ENCODE results near the gene LOC101059915.

LOC101059915 gene

DNA sequence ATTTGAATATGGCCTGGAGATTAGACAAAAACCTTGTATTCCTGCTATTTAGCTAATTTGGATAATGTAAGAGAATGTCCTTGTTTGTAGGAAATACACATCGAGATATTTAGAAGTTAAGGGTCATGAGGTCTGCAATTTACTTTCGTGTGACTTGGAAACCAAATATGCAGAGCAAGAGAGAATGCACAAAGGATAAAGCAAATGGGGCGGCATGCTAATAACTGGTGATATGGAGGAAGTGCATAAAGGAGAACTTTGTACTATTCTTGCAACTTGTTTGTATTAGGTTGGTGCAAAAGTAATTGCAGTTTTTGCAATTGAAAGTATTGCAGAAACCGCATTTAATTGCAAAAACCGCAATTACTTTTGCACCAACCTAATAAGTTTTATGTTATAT lies 41.9 kb upstream of the LOC101059915 start:
- no peak overlapping the region for H3K27ac Mint-ChIP-seq (ENCODE audit: unreplicated experiment)
- H3K9me3 Mint-ChIP-seq (ENCODE audit: low read depth): peaks cover 2% of the 10 kb centered on the region
- TF ChIP-seq, protein P1, sequence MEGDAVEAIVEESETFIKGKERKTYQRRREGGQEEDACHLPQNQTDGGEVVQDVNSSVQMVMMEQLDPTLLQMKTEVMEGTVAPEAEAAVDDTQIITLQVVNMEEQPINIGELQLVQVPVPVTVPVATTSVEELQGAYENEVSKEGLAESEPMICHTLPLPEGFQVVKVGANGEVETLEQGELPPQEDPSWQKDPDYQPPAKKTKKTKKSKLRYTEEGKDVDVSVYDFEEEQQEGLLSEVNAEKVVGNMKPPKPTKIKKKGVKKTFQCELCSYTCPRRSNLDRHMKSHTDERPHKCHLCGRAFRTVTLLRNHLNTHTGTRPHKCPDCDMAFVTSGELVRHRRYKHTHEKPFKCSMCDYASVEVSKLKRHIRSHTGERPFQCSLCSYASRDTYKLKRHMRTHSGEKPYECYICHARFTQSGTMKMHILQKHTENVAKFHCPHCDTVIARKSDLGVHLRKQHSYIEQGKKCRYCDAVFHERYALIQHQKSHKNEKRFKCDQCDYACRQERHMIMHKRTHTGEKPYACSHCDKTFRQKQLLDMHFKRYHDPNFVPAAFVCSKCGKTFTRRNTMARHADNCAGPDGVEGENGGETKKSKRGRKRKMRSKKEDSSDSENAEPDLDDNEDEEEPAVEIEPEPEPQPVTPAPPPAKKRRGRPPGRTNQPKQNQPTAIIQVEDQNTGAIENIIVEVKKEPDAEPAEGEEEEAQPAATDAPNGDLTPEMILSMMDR (IDR thresholded peaks at IDR 0.05): no peak
- no peaks in the 10 kb centered on the region for H3K36me3 Mint-ChIP-seq (ENCODE audit: low read depth)
- no peaks in the 10 kb centered on the region for H3K27me3 Mint-ChIP-seq (ENCODE audit: low read depth)
- DNase-seq (ENCODE audit: low spot score): no peak
- H3K4me3 Mint-ChIP-seq (ENCODE audit: unreplicated experiment): no peak overlapping the region
- H3K4me1 Mint-ChIP-seq (ENCODE audit: low read depth): peaks cover 7% of the 10 kb centered on the region

DNA sequence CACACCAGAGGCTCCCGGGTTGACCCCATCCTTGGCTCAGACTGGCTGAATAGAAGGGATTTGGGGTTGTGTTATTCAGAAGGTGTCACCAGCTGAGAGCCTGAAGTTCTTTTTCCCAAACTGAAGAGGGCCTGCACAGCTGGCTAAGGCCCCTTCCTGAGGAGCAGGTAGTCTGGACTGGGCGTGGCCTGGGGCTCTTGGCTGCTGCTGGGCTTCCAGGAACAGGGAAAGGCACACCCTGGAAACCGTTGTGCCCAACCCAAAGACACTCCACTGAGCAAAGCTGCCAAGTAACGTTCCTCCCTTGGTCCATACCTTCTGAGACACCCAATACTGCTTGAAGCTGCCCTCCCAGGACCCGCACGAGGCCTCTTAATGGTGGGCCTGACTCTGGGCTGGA lies 40.8 kb upstream of the LOC101059915 start:
- H3K9me3 Mint-ChIP-seq (ENCODE audit: low read depth): peaks cover 2% of the 10 kb centered on the region
- H3K4me1 Mint-ChIP-seq (ENCODE audit: low read depth): peaks cover 5% of the 10 kb centered on the region
- H3K4me3 Mint-ChIP-seq (ENCODE audit: unreplicated experiment): no peak overlapping the region
- no peak overlapping the region for H3K27ac Mint-ChIP-seq (ENCODE audit: unreplicated experiment)
- DNase-seq (ENCODE audit: low spot score): no peak
- no peaks in the 10 kb centered on the region for H3K27me3 Mint-ChIP-seq (ENCODE audit: low read depth)
- no peaks in the 10 kb centered on the region for H3K36me3 Mint-ChIP-seq (ENCODE audit: low read depth)
- TF ChIP-seq, protein P1 (IDR thresholded peaks at IDR 0.05): no peak

DNA sequence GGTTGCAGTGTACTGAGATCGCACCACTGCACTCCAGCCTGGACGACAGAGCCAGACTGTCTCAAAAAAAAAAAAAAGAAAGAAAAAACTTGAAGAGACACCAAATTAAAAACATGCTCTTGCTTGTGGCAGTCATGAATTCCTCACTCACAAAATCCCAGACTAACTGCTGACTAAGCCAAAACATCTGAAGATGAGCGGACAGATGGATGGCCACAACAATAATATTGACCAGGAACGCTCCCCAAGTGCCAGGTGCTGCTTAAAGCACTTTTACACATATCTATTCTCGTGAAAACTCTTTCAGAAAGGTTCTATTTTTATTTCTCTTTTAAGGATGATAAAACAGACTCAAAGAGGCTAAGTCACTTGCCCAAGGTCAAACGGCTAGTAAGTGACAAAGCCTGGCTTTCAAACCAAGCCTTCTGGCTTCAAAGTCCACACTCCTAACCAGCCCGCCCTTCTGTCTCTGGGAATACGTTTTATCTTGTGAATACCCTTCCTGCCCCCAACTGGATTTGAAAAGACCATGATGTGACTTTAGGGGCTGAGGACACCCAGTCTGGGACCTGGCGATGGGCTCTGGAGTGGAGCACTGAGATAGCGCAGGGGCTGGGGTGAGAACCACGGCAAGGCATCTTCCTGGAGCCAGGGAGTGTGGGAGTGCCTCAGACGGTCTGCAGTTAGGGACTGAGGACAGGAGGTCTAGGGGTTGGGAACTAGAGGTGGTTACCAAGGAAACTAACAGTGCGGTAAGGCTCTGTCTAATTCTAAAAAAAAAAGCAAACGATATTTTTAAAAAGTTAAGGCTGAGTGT lies 39.5 kb upstream of the LOC101059915 start:
- DNase-seq (ENCODE audit: low spot score): no peak
- peaks cover 8% of the 10 kb centered on the region for H3K9me3 Mint-ChIP-seq (ENCODE audit: low read depth)
- no peaks in the 10 kb centered on the region for H3K27me3 Mint-ChIP-seq (ENCODE audit: low read depth)
- H3K4me1 Mint-ChIP-seq (ENCODE audit: low read depth): no peaks in the 10 kb centered on the region
- no peak overlapping the region for H3K27ac Mint-ChIP-seq (ENCODE audit: unreplicated experiment)
- H3K36me3 Mint-ChIP-seq (ENCODE audit: low read depth): no peaks in the 10 kb centered on the region
- no peak overlapping the region for H3K4me3 Mint-ChIP-seq (ENCODE audit: unreplicated experiment)
- TF ChIP-seq, protein P1 (IDR thresholded peaks at IDR 0.05): no peak

DNA sequence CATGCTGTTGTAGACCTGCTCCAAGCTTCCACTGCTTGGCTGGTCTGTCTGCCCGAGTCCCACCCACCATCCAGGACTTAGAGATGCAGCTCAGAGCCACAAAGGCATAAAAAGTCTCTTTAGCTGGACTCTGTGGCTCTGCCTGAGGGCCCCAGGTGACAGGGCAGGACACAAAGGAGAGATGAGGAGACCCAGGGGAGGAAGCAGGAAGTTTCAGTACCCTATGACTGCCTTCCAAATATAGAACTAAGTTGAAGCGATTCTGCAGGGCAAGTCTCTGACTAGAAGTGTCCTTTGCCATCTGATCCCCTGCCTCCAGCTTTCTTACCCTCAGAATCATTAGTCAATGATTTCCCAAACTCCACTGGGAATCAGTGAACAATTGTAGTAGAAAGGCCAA lies 37.9 kb upstream of the LOC101059915 start:
- H3K4me1 Mint-ChIP-seq (ENCODE audit: low read depth): no peaks in the 10 kb centered on the region

DNA sequence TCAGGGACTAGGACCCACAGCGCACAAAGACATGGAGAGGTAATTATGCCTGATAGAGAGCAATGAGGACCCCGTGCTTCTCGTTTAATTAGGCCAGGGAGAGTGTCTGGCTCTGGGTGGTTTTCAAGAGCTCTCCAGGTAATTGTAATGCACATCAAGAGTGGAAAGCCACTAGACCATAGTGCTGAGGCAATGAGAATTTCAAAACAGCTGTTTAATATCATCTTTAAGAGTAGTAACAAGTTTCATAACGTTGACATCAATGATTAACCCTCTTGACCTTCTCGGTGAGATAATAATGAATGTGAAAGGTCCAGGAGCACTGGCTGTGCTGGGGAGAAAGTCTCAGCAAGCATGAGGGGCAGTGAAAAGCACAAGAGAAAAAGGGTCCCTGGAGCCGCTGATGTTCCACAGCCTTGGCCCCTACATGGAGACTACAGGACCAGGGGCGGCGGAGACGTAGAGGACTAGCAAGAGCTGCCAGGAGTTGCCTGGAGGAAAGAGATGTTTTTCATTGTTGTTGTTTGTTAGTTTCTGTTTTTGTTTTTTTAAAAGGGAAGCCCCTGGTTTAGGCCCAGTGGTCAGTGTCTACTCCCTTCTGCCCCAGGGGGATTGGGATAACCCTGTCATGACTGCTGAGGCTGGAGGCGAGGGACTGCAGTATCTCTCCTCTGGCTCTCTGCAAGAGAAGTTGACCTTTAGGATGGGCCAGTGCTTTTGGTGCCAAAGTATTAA lies 34.3 kb upstream of the LOC101059915 start:
- peaks cover 8% of the 10 kb centered on the region for H3K9me3 Mint-ChIP-seq (ENCODE audit: low read depth)
- TF ChIP-seq, protein P1 (IDR thresholded peaks at IDR 0.05): no peak
- H3K27ac Mint-ChIP-seq (ENCODE audit: unreplicated experiment): no peak overlapping the region
- no peak overlapping the region for H3K4me3 Mint-ChIP-seq (ENCODE audit: unreplicated experiment)
- H3K36me3 Mint-ChIP-seq (ENCODE audit: low read depth): no peaks in the 10 kb centered on the region
- peaks cover 4% of the 10 kb centered on the region for H3K4me1 Mint-ChIP-seq (ENCODE audit: low read depth)
- DNase-seq (ENCODE audit: low spot score): no peak
- no peaks in the 10 kb centered on the region for H3K27me3 Mint-ChIP-seq (ENCODE audit: low read depth)

More for the DNA sequence above, 37.9 kb upstream of the LOC101059915 start:
- Mint-ChIP-seq H3K27ac (ENCODE audit: unreplicated experiment) (no peak overlapping the region), H3K36me3 (ENCODE audit: low read depth) (no peaks in the 10 kb centered on the region), H3K9me3 (ENCODE audit: low read depth) (peaks cover 8% of the 10 kb centered on the region), H3K27me3 (ENCODE audit: low read depth) (no peaks in the 10 kb centered on the region), H3K4me3 (ENCODE audit: unreplicated experiment) (no peak overlapping the region)
- TF ChIP-seq, protein P1 (IDR thresholded peaks at IDR 0.05): no peak
- no peak for DNase-seq (ENCODE audit: low spot score)
